WTC11 (cell line): Measurements from ENCODE around the gene PIK3C2B. TPM values are rescaled to one million over a fixed set of nuclear protein-coding genes. Genes with fewer than 3 reads are reported as not detected.

Experiments
- ATAC-seq: fragments of 200-7000 bp; cut with Tn5 transposase; 2 replicates; pipeline ENCODE4 v1.10.0; 2021; ENCODE audit warnings: mild to moderate bottlenecking, moderate library complexity
- CTCF ChIA-PET: fragments of 300-600 bp; sonication (Branson Sonifier 250); formaldehyde crosslinking; loops from one replicate; lab custom pipeline; 2021; ENCODE audit warnings: antibody characterized with exemption; lab: Charles Lee
- POLR2A ChIA-PET: fragments of 350-600 bp; sonication (Branson Sonifier 250); formaldehyde crosslinking; loops from one replicate; lab custom pipeline; 2021; ENCODE audit warnings: antibody characterized with exemption; lab: Charles Lee
- DNase-seq: peaks from one replicate; pipeline ENCODE4 v3.0.0; 2021; ENCODE audit warnings: low spot score
- H3K27ac Mint-ChIP-seq: 2 replicates; pipeline ENCODE4 v1.8.0; 2021; ENCODE audit warnings: mixed read lengths
- H3K27me3 Mint-ChIP-seq: 2 replicates; pipeline ENCODE4 v1.8.0; 2021; ENCODE audit warnings: low read depth, mild to moderate bottlenecking, moderate library complexity, mixed read lengths
- H3K36me3 Mint-ChIP-seq: 2 replicates; pipeline ENCODE4 v1.8.0; 2021; ENCODE audit warnings: mixed read lengths
- H3K4me1 Mint-ChIP-seq: 2 replicates; pipeline ENCODE4 v1.8.0; 2022; ENCODE audit warnings: mixed read lengths
- H3K4me3 Mint-ChIP-seq: 2 replicates; pipeline ENCODE4 v1.8.0; 2021; ENCODE audit warnings: mild to moderate bottlenecking, moderate library complexity, mixed read lengths
- H3K9me3 Mint-ChIP-seq: 2 replicates; pipeline ENCODE4 v1.8.0; 2021; ENCODE audit warnings: mixed read lengths
- ATF6 ChIP-seq: sonication (generic); formaldehyde crosslinking; IDR thresholded peaks from 2 replicates; pipeline ENCODE4 v1.8.1; 2023; ENCODE audit warnings: mild to moderate bottlenecking, missing genetic modification reagents
- CTCF ChIP-seq: fragments of 200-600 bp; IDR thresholded peaks from 2 replicates; pipeline ENCODE4 v1.8.0; 2022; ENCODE audit warnings: antibody characterized with exemption
- EMX1 ChIP-seq: fragments of 250-450 bp; sonication (Bioruptor Pico); IDR thresholded peaks from 2 replicates; pipeline ENCODE4 v1.8.0; 2021; ENCODE audit warnings: mild to moderate bottlenecking
- FOXP1 ChIP-seq: sonication (generic); formaldehyde crosslinking; IDR thresholded peaks from 2 replicates; pipeline ENCODE4 v1.8.0; 2022; ENCODE audit warnings: missing genetic modification reagents, mild to moderate bottlenecking, moderate library complexity, borderline replicate concordance
- GABPB1 ChIP-seq: sonication (generic); formaldehyde crosslinking; IDR thresholded peaks from 2 replicates; pipeline ENCODE4 v1.8.1; 2023; ENCODE audit warnings: mild to moderate bottlenecking, missing genetic modification reagents
- GRHL2 ChIP-seq: fragments of 250-450 bp; sonication (Bioruptor Pico); IDR thresholded peaks from 2 replicates; pipeline ENCODE4 v1.8.0; 2022; ENCODE audit warnings: mild to moderate bottlenecking, moderate library complexity; ENCODE audit not compliant: insufficient replicate concordance, severe bottlenecking
- GTF2I ChIP-seq: fragments of 250-450 bp; sonication (Bioruptor Pico); conservative IDR thresholded peaks from 2 replicates; pipeline ENCODE4 v1.4.0; 2021; ENCODE audit warnings: mild to moderate bottlenecking
- HMGA2 ChIP-seq: fragments of 250-450 bp; sonication (Bioruptor Pico); IDR thresholded peaks from 2 replicates; pipeline ENCODE4 v1.4.0; 2021; ENCODE audit warnings: mild to moderate bottlenecking, moderate library complexity
- IRF2 ChIP-seq: sonication (generic); formaldehyde crosslinking; IDR thresholded peaks from 2 replicates; pipeline ENCODE4 v1.8.0; 2022; ENCODE audit warnings: low read depth, missing genetic modification reagents, borderline replicate concordance
- JUN ChIP-seq: sonication (generic); formaldehyde crosslinking; IDR thresholded peaks from 2 replicates; pipeline ENCODE4 v1.8.0; 2023; ENCODE audit warnings: mild to moderate bottlenecking, missing genetic modification reagents
- KAT7 ChIP-seq: sonication (generic); formaldehyde crosslinking; IDR thresholded peaks from 2 replicates; pipeline ENCODE4 v1.8.1; 2023; ENCODE audit warnings: missing genetic modification reagents, mild to moderate bottlenecking, borderline replicate concordance
- MYBL2 ChIP-seq: sonication (generic); formaldehyde crosslinking; IDR thresholded peaks from 2 replicates; pipeline ENCODE4 v1.8.1; 2023; ENCODE audit warnings: mild to moderate bottlenecking, moderate library complexity, missing genetic modification reagents
- NFATC4 ChIP-seq: fragments of 250-450 bp; sonication (Bioruptor Pico); IDR thresholded peaks from 2 replicates; pipeline ENCODE4 v1.9.0; 2021; ENCODE audit warnings: mild to moderate bottlenecking
- NR1H2 ChIP-seq: sonication (generic); formaldehyde crosslinking; IDR thresholded peaks from 2 replicates; pipeline ENCODE4 v1.9.0; 2021; ENCODE audit warnings: mild to moderate bottlenecking, moderate library complexity, missing genetic modification reagents
- NR2C2 ChIP-seq: sonication (generic); formaldehyde crosslinking; IDR thresholded peaks from 2 replicates; pipeline ENCODE4 v1.8.0; 2022; ENCODE audit warnings: mild to moderate bottlenecking, missing genetic modification reagents
- PRRX2 ChIP-seq: fragments of 250-450 bp; sonication (Bioruptor Pico); IDR thresholded peaks from 2 replicates; pipeline ENCODE4 v1.8.0; 2021; ENCODE audit warnings: mild to moderate bottlenecking
- SMAD3 ChIP-seq: sonication (generic); formaldehyde crosslinking; IDR thresholded peaks from 2 replicates; pipeline ENCODE4 v1.8.0; 2022; ENCODE audit warnings: missing genetic modification reagents, mild to moderate bottlenecking, borderline replicate concordance
- SMAD4 ChIP-seq: sonication (generic); formaldehyde crosslinking; IDR thresholded peaks from 2 replicates; pipeline ENCODE4 v1.8.0; 2022; ENCODE audit warnings: mild to moderate bottlenecking, missing genetic modification reagents
- SOX15 ChIP-seq: fragments of 250-450 bp; sonication (Bioruptor Pico); IDR thresholded peaks from 2 replicates; pipeline ENCODE4 v1.9.0; 2021; ENCODE audit warnings: mild to moderate bottlenecking
- ZBTB21 ChIP-seq: sonication (generic); formaldehyde crosslinking; IDR thresholded peaks from 2 replicates; pipeline ENCODE4 v1.8.1; 2023; ENCODE audit warnings: mild to moderate bottlenecking, missing genetic modification reagents, borderline replicate concordance
- ZNF423 ChIP-seq: fragments of 250-450 bp; sonication (Bioruptor Pico); IDR thresholded peaks from 2 replicates; pipeline ENCODE4 v2.1.2; 2022; ENCODE audit warnings: mild to moderate bottlenecking, moderate library complexity
- total RNA-seq: library from RNA; stranded (reverse); gene quantifications from 3 replicates; pipeline ENCODE4 v1.2.3, GENCODE V29; 2021
- TF ChIP-seq, protein P1 (sequence below): fragments of 250-450 bp; sonication (Bioruptor Pico); IDR thresholded peaks from 2 replicates; pipeline ENCODE4 v1.9.0; 2021; ENCODE audit warnings: mild to moderate bottlenecking

Gene PIK3C2B
- total RNA-seq, 1 experiment from 2014 or later: 27.7 TPM

GRCh38 chr1:204513117-204513716 lies 18.6 kb upstream of the PIK3C2B start:
- no peak for ATAC-seq
- no peak overlapping the region for H3K27ac Mint-ChIP-seq

GRCh38 chr1:204511366-204511765 lies 16.8 kb upstream of the PIK3C2B start:
- TF ChIP-seq NFATC4 (CRISPR knock-in tag): no peak
- no peak for TF ChIP-seq GABPB1 (CRISPR knock-in tag)
- no peak for TF ChIP-seq SOX15 (CRISPR knock-in tag)
- no peak for TF ChIP-seq NR2C2 (CRISPR knock-in tag)
- H3K36me3 Mint-ChIP-seq: no peaks in the 10 kb centered on the region
- H3K27ac Mint-ChIP-seq: no peak overlapping the region
- H3K9me3 Mint-ChIP-seq: no peaks in the 10 kb centered on the region
- no peak overlapping the region for H3K4me3 Mint-ChIP-seq
- H3K27me3 Mint-ChIP-seq: peaks cover 3% of the 10 kb centered on the region; the same call in 1 of the 2 replicates
- ChIA-PET POLR2A (no interaction called here), CTCF (no interaction called here)
- H3K4me1 Mint-ChIP-seq: 0 out of 2 replicates have a peak, but pooled peaks cover 3% of the 10 kb centered on the region
- DNase-seq (no peak), ATAC-seq (no peak)

More at GRCh38 chr1:204513117-204513716, 18.6 kb upstream of the PIK3C2B start:
- Mint-ChIP-seq H3K36me3 (peaks cover 3% of the 10 kb centered on the region), H3K27me3 (peaks cover 3% of the 10 kb centered on the region; the same call in 1 of the 2 replicates), H3K4me1 (peaks cover 10% of the 10 kb centered on the region), H3K9me3 (no peaks in the 10 kb centered on the region), H3K4me3 (no peak overlapping the region)
- TF ChIP-seq EMX1 (no peak), CTCF (no peak), KAT7 (CRISPR knock-in tag) (no peak), NR1H2 (no peak), FOXP1 (CRISPR knock-in tag) (no peak)
- ChIA-PET CTCF (interaction anchor here (0.7 kb wide), 1 partner anchor 513 kb away, joined by 4 read pairs; no protein-coding TSS in a partner anchor), POLR2A (interaction anchor here (0.6 to 0.7 kb wide), 3 partner anchors 9 to 59 kb away, joined by 3 to 5 read pairs (median 5); no protein-coding TSS in a partner anchor)
- DNase-seq: no peak

DNA sequence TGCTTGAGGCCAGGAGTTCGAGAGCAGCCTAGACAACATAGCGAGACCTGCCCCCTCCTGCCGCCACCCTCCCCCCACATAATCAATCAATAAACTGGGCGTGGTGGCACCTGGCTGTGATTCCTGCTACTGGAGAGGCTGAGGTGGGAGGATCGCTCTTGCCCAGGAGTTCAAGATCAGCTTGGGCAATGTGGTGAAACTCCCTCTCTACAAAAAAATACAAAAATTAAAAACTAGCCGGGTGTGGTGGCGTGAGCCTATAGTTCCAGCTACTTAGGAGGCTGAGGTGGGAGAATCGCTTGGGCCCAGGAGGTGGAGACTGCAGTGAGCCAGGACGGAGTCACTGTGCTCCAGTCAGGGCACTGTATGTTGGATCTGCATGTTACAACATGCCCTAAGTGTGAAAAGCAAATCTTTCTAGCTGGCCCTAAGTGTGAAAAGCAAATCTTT lies 14.6 kb upstream of the PIK3C2B start:
- H3K4me1 Mint-ChIP-seq: peaks cover 7% of the 10 kb centered on the region
- no peak overlapping the region for H3K27ac Mint-ChIP-seq
- no peaks in the 10 kb centered on the region for H3K9me3 Mint-ChIP-seq
- H3K4me3 Mint-ChIP-seq: no peak overlapping the region
- TF ChIP-seq, protein P1, sequence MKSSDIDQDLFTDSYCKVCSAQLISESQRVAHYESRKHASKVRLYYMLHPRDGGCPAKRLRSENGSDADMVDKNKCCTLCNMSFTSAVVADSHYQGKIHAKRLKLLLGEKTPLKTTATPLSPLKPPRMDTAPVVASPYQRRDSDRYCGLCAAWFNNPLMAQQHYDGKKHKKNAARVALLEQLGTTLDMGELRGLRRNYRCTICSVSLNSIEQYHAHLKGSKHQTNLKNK (CRISPR knock-in tag): no peak
- no peak for TF ChIP-seq MYBL2 (CRISPR knock-in tag)
- no peak for TF ChIP-seq CTCF
- no peak for TF ChIP-seq PRRX2 (CRISPR knock-in tag)
- no peak for TF ChIP-seq IRF2 (CRISPR knock-in tag)
- TF ChIP-seq ZBTB21 (CRISPR knock-in tag): no peak
- TF ChIP-seq GRHL2 (CRISPR knock-in tag): no peak
- no peak for TF ChIP-seq GTF2I (CRISPR knock-in tag)
- no peak for TF ChIP-seq JUN (CRISPR knock-in tag)
- no peak for TF ChIP-seq ATF6 (CRISPR knock-in tag)
- no peak for TF ChIP-seq SMAD4 (CRISPR knock-in tag)
- TF ChIP-seq SMAD3 (CRISPR knock-in tag): no peak
- TF ChIP-seq HMGA2 (CRISPR knock-in tag): no peak
- TF ChIP-seq ZNF423 (CRISPR knock-in tag): no peak
- peaks cover 3% of the 10 kb centered on the region; the same call in 1 of the 2 replicates for H3K27me3 Mint-ChIP-seq
- no peak for ATAC-seq
- DNase-seq: no peak
- ChIA-PET CTCF (interaction anchor here (19.5 kb wide), 1 partner anchor 62 kb away, joined by 906 read pairs; no protein-coding TSS in a partner anchor), POLR2A (no interaction called here)
- H3K36me3 Mint-ChIP-seq: no peaks in the 10 kb centered on the region
